A549 treated with AZD9567 at 1 μM for 4 hours (cell line): ENCODE data around the gene SLC22A1. TPM values are rescaled to one million over a fixed set of nuclear protein-coding genes. Genes with fewer than 3 reads are reported as not detected.

Experiments
- total RNA-seq: library from RNA; stranded (reverse); fragments of 200-300 nt; extraction: Qiagen RNA extraction; gene quantifications from 5 replicates; pipeline ENCODE4 v1.2.3, GENCODE V29; 2022; ENCODE audit not compliant: insufficient read depth

SLC22A1 gene
- total RNA-seq, result 1.7 to 2.0 TPM (median 1.9 TPM) in 4 of 5 replicates, not detected in the other

DNA sequence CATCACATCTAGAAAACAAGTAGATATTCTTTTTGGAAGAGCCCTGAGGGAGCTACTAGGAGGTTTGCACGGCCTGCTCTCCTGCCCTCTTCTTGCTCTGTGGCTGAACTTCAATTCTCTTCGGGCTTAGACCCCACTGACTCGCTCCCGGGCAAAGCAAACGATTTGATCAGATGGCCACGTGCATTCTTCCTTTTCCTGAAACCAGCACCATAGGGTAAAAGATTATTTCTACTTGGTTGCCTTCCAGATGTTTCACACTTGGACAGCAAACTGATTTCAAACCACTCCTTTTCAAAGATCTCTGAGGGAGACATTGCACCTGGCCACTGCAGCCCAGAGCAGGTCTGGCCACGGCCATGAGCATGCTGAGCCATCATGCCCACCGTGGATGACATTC, at the start of gene SLC22A1:
TSS of gene SLC22A1 (plus strand) at position 258 of the 400 bp plus-strand sequence. CDS start at position 379, 121 bp downstream.

Other genes with a start within 250 kb of the SLC22A1 start
- not detected in 5 replicates for gene MAS1, start 230.8 kb upstream of the SLC22A1 start, total RNA-seq
- 27.3 to 29.9 TPM (median 29.2 TPM) in 5 replicates for gene IGF2R, start 152.7 kb upstream of the SLC22A1 start, total RNA-seq
- 0.14 TPM in 1 of 5 replicates, not detected in the others for gene SLC22A2, start 137.0 kb downstream of the SLC22A1 start, total RNA-seq
- 39.5 to 49.2 TPM (median 43.0 TPM) in 5 replicates for gene SLC22A3, start 226.6 kb downstream of the SLC22A1 start, total RNA-seq